ENCODE data around the gene MATK.

The MATK gene

DNA sequence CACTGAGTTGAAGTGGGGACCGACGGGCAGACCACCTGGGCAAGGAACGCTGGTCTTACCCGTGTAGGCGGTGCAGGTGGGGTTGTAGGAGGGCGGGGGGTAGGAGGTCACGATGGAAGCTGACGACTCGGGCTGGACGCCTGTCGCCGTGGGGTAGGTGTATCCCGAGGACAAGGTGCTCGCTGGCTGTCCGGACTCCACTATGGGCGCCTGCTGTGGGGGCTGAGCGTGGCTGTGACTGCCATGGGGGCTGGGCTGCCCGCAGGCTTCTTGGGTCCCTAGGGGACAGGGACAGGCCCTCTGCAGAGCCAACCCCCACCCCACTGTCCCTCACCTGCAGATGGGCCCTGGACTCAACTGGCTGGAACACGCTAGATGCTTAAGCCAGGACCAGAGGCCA lies 45.4 kb upstream of the MATK start:
- DNase-seq (ENCODE audit: low read depth, low spot score): no peak
- TF ChIP-seq, protein P1, sequence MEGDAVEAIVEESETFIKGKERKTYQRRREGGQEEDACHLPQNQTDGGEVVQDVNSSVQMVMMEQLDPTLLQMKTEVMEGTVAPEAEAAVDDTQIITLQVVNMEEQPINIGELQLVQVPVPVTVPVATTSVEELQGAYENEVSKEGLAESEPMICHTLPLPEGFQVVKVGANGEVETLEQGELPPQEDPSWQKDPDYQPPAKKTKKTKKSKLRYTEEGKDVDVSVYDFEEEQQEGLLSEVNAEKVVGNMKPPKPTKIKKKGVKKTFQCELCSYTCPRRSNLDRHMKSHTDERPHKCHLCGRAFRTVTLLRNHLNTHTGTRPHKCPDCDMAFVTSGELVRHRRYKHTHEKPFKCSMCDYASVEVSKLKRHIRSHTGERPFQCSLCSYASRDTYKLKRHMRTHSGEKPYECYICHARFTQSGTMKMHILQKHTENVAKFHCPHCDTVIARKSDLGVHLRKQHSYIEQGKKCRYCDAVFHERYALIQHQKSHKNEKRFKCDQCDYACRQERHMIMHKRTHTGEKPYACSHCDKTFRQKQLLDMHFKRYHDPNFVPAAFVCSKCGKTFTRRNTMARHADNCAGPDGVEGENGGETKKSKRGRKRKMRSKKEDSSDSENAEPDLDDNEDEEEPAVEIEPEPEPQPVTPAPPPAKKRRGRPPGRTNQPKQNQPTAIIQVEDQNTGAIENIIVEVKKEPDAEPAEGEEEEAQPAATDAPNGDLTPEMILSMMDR (IDR thresholded peaks at IDR 0.05; ENCODE audit: insufficient read depth, low read length, missing control alignments): no peak
- POLR2A ChIA-PET: no interaction called here
- H3K4me3 ChIP-seq (ENCODE audit: low read depth, low read length): no peak overlapping the region
- CTCF ChIA-PET: interaction anchor here (3.2 kb wide), 1 partner anchor 9 kb away, joined by 25 read pairs; no protein-coding TSS in a partner anchor

DNA sequence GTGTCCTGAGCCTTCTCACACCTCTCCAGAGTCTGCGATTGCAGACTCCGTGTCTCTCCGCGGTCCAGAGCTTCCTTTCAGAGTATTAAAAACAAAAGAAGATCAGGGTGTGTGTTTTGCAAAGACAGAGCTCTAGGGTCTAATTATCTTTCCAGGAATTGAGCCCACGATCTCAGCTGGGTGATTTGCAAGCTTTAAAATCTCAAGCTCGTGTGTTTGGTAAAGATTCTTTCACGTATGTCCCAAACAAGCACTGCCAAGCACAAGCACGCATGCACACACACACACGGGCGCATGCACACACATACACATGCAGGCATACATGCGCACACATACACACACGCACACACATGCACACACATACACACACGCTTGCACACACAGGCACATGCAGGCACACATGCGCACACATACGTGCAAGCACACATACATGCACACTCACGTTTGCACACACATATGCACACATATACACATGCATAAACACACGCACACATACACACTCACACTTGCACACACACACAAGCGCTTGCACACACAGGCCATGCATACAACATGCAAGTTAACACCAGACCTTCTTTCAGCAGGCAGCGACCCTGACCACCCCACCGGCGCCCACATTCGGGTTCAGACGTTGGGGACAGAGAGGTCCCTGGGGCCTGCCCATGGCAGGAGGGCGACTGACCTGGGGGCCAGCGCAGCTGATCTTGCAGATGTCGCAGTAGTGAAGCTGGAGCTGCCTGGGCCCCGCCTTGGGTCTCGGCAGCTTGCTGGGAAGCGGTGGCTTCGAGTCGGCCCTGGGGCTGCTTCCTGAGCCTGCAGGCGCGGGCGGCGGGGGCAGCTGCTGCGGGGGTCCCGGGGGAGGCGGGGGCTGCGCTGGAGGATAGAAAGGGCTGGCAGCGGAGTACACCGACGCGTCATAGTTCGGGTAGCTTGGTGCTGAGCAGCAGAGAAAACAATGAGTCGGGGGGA lies 44.7 kb upstream of the MATK start:
- ChIA-PET CTCF (interaction anchor here (1.2 to 3.2 kb wide), 2 partner anchors 9 to 18 kb away, joined by 3 to 25 read pairs; no protein-coding TSS in a partner anchor), POLR2A (no interaction called here)
- TF ChIP-seq, protein P1 (IDR thresholded peaks at IDR 0.05; ENCODE audit: insufficient read depth, low read length, missing control alignments): no peak
- H3K4me3 ChIP-seq (ENCODE audit: low read depth, low read length): no peak overlapping the region
- DNase-seq (ENCODE audit: low read depth, low spot score): no peak

GRCh38 chr19:3827306-3827705 lies 41.1 kb upstream of the MATK start:
- no peak overlapping the region for H3K4me3 ChIP-seq (ENCODE audit: low read depth, low read length)
- ChIA-PET CTCF (interaction anchor here (1.6 kb wide), 1 partner anchor 65 kb away, joined by 5 read pairs; the partner anchor contains the start of genes APBA3 and MRPL54), POLR2A (no interaction called here)
- TF ChIP-seq, protein P1 (IDR thresholded peaks at IDR 0.05; ENCODE audit: insufficient read depth, low read length, missing control alignments): no peak
- no peak for DNase-seq (ENCODE audit: low read depth, low spot score)

DNA sequence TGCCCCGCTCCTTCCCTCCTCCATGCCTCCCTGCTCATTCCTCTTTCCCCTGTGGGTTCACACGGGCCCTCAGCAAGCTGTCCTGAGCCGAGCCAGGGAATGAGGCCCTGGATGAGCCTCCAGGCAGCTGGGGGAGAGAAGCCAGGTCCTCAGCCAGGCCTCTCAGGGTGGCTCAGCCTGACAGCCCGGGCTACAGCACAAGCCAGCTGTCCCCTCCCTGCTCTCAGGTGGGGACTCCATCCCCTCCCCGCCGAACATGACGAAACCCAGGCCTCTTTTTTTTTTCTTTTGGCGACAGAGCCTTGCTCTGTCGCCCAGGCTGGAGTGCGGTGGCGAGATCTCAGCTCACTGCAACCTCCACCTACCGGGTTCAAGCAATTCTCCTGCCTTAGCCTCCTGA lies 40.0 kb upstream of the MATK start:
- TF ChIP-seq, protein P1 (IDR thresholded peaks at IDR 0.05; ENCODE audit: insufficient read depth, low read length, missing control alignments): no peak
- CTCF ChIA-PET: interaction anchor here (1.5 to 1.6 kb wide), 2 partner anchors 10 to 64 kb away, joined by 5 read pairs; partner anchors contain the start of genes APBA3 and MRPL54
- H3K4me3 ChIP-seq (ENCODE audit: low read depth, low read length): no peak overlapping the region
- no peak for DNase-seq (ENCODE audit: low read depth, low spot score)
- POLR2A ChIA-PET: no interaction called here

- no peak overlapping the region for H3K4me3 ChIP-seq (ENCODE audit: low read depth, low read length)
- POLR2A ChIA-PET: no interaction called here
- DNase-seq (ENCODE audit: low read depth, low spot score): no peak
- CTCF ChIA-PET: interaction anchor here (1.5 to 1.6 kb wide), 2 partner anchors 10 to 64 kb away, joined by 5 read pairs; partner anchors contain the start of genes APBA3 and MRPL54
- TF ChIP-seq, protein P1 (IDR thresholded peaks at IDR 0.05; ENCODE audit: insufficient read depth, low read length, missing control alignments): no peak
Observed at GRCh38 chr19:3825286-3825956, 39.2 kb upstream of the MATK start.

GRCh38 chr19:3823350-3823713 lies 37.2 kb upstream of the MATK start:
- CTCF ChIA-PET: interaction anchor here (1.0 to 2.2 kb wide), 6 partner anchors 8 to 60 kb away, joined by 3 to 25 read pairs (median 8); partner anchors contain the start of gene MRPL54

More at GRCh38 chr19:3823350-3823713, 37.2 kb upstream of the MATK start:
- DNase-seq (ENCODE audit: low read depth, low spot score): no peak
- TF ChIP-seq, protein P1 (IDR thresholded peaks at IDR 0.05; ENCODE audit: insufficient read depth, low read length, missing control alignments): no peak
- POLR2A ChIA-PET: no interaction called here
- H3K4me3 ChIP-seq (ENCODE audit: low read depth, low read length): no peak overlapping the region

Data from AG04449 (cell line).